IPS DF 19.7 (cell line): ENCODE data around the gene POLD4.

Source experiments
- DNase-seq: peaks from one replicate; pipeline ENCODE4 v3.0.0-alpha.2; 2013; ENCODE audit warnings: low read depth, low spot score

The POLD4 gene

DNA sequence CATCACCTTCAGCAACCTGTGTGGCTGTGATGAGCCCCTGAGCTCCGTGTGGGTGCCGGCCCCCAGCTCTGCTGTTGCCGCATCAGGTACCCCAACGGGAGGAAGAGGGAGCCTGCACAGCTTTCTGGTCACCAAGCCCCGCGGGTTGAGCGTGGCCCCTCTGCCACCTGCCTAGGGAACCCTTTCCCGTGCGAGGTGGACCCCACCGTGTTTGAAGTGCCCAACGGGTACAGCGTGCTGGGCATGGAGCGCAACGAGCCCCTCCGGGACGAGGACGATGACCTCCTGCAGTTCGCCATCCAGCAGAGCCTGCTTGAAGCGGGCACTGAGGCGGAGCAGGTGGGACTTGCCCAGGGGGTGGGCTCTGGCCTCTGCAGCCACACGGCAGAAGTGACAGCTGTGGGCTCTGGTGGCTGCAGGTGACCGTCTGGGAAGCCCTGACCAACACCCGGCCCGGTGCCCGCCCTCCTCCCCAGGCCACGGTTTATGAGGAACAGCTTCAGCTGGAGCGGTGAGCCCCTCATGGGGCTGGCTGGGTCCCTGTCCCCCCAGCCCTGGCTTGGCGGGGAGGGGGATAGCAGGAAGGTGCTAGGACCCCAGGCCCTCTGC is 51.9 kb downstream of the POLD4 start:
- DNase-seq, result no peak
